ENCODE measurements around the gene PUM1. TPM values are rescaled to one million over a fixed set of nuclear protein-coding genes. Genes with fewer than 3 reads are reported as not detected.

The PUM1 gene
- total RNA-seq, 4 donors from 2014 or later, result 83.2 to 118 (median 106) TPM

- H3K4me3 ChIP-seq (ENCODE audit: low read depth, poor library complexity, severe bottlenecking), result no peak overlapping the region
- 90 to 93% methylated on average over 4 of the region's 4 CpGs for WGBS, 2 donors
- TF ChIP-seq CTCF (IDR thresholded peaks at IDR 0.05) (no peak), POLR2A (IDR thresholded peaks at IDR 0.05) (no peak)
- DNase-seq (ENCODE audit: low spot score in 2 of 2), result no peak
- intact Hi-C loops (cut with DNase I; ENCODE audit: low total_unique reads), result no loop called here
Observed at GRCh38 chr1:30984991-30985503, 80.5 kb downstream of the PUM1 start.

GRCh38 chr1:30984165-30984889, 81.2 kb downstream of the PUM1 start:
- TF ChIP-seq POLR2A (IDR thresholded peaks at IDR 0.05), result no peak
- TF ChIP-seq CTCF (IDR thresholded peaks at IDR 0.05), result no peak
- intact Hi-C loops (cut with DNase I; ENCODE audit: low total_unique reads), result no loop called here
- WGBS, 2 donors, result 38 to 52% methylated on average over 4 of the region's 4 CpGs
- no peak for DNase-seq (ENCODE audit: low spot score in 2 of 2)
- H3K4me3 ChIP-seq (ENCODE audit: low read depth, poor library complexity, severe bottlenecking), result no peak overlapping the region

- no peak overlapping the region for H3K4me3 ChIP-seq (ENCODE audit: low read depth, poor library complexity, severe bottlenecking)
- 68 to 69% methylated on average over 1 of the region's 1 CpG for WGBS, 2 donors
- DNase-seq (ENCODE audit: low spot score in 2 of 2), result peak in 1 of 2 donors; percentile 43
- TF ChIP-seq CTCF (IDR thresholded peaks at IDR 0.05) (no peak), POLR2A (IDR thresholded peaks at IDR 0.05) (no peak)
- intact Hi-C loops (cut with DNase I; ENCODE audit: low total_unique reads), result no loop called here
Observed at GRCh38 chr1:30982937-30983336, 82.6 kb downstream of the PUM1 start.

GRCh38 chr1:30982431-30982830, 83.1 kb downstream of the PUM1 start:
- no peak for DNase-seq (ENCODE audit: low spot score in 2 of 2)
- intact Hi-C loops (cut with DNase I; ENCODE audit: low total_unique reads), result no loop called here
- H3K4me3 ChIP-seq (ENCODE audit: low read depth, poor library complexity, severe bottlenecking), result no peak overlapping the region
- TF ChIP-seq CTCF (IDR thresholded peaks at IDR 0.05), result no peak
- no peak for TF ChIP-seq POLR2A (IDR thresholded peaks at IDR 0.05)

GRCh38 chr1:30981172-30981571, 84.3 kb downstream of the PUM1 start:
- no peak for DNase-seq (ENCODE audit: low spot score in 2 of 2)
- no peak overlapping the region for H3K4me3 ChIP-seq (ENCODE audit: low read depth, poor library complexity, severe bottlenecking)
- TF ChIP-seq CTCF (IDR thresholded peaks at IDR 0.05), result no peak
- TF ChIP-seq POLR2A (IDR thresholded peaks at IDR 0.05), result no peak
- intact Hi-C loops (cut with DNase I; ENCODE audit: low total_unique reads), result no loop called here
- WGBS, 2 donors, result 82 to 86% methylated on average over 6 of the region's 6 CpGs

GRCh38 chr1:30977511-30977910, 88.0 kb downstream of the PUM1 start:
- H3K4me3 ChIP-seq (ENCODE audit: low read depth, poor library complexity, severe bottlenecking), result no peak overlapping the region
- WGBS, 2 donors, result 94 to 96% methylated on average over 2 of the region's 2 CpGs
- TF ChIP-seq CTCF (IDR thresholded peaks at IDR 0.05) (no peak), POLR2A (IDR thresholded peaks at IDR 0.05) (no peak)
- intact Hi-C loops (cut with DNase I; ENCODE audit: low total_unique reads), result no loop called here
- no peak for DNase-seq (ENCODE audit: low spot score in 2 of 2)

Measured in lower leg skin (tissue), 4 donors.